GM21515 (cell line): Measurements from ENCODE around the gene DNAJB6.
"Not testable (repeated sequence)": the region's sequence is repeated elsewhere in the genome, so short reads cannot be mapped to it uniquely, and the experiment has no call there.

Experiments used
- ATAC-seq: cut with Tn5 transposase; IDR thresholded peaks from one replicate; pipeline ENCODE4 v1.9.1; 2021; ENCODE audit not compliant: unreplicated experiment

The DNAJB6 gene

GRCh38 chr7:157438121-157439025, 101.6 kb downstream of the DNAJB6 start:
- ATAC-seq, result no peak

DNA sequence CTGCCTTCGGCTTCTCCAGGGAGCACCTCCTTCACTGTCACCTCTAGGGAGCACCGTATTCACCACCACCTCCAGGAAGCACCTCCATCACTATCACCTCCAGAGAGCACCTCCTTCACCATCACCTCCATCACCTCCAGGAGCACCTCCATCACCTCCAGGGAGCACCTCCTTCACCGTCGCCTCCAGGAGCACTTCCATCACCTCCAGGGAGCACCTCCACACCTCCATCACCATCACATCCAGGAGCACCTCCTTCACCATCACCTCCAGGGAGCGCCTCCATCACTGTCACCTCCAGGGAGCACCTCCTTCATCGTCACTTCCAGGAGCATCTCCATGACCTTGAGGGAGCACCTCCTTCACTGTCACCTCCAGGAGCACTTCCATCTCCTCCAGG, 102.3 kb downstream of the DNAJB6 start:
- ATAC-seq, result no peak

- no peak for ATAC-seq
Observed at GRCh38 chr7:157439761-157440160, 103.0 kb downstream of the DNAJB6 start.

DNA sequence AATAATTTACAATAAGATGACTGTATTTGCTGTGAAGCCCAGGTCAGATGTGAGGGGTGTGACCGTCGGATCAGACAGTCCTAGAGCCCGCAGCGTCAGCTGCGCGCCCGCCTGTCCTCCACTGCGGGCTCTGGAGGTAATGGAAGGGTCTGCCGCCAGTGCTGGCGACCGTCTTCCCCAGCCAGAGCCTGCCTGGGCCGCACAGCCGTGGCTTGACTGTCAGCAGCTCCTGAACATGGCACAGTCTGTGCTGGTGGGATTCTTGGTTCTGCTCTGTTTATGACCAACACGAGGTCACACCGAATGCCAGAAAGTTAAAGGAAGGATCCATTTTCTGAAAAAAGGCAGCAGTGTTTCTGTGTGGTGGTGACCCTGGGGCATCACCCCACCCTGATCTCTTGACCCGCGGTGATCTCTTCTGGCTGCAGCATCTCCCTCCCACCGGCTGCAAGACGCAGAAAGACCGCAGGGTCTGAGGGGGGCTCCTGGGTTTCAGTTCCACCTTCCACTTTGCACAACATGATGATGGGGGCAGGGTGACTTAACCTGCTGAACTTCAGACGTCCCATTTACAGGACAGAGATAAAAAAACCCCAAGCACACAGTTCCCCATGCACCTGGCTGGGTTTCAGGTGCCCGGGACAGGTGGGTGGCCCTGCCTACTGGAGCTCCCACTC, 103.7 kb downstream of the DNAJB6 start:
- no peak for ATAC-seq

- ATAC-seq, result no peak
Observed at GRCh38 chr7:157441023-157441399, 104.2 kb downstream of the DNAJB6 start.

- no peak for ATAC-seq
Observed at GRCh38 chr7:157442456-157442855, 105.7 kb downstream of the DNAJB6 start.

- no peak for ATAC-seq
Observed at GRCh38 chr7:157442993-157443831, 106.4 kb downstream of the DNAJB6 start.

DNA sequence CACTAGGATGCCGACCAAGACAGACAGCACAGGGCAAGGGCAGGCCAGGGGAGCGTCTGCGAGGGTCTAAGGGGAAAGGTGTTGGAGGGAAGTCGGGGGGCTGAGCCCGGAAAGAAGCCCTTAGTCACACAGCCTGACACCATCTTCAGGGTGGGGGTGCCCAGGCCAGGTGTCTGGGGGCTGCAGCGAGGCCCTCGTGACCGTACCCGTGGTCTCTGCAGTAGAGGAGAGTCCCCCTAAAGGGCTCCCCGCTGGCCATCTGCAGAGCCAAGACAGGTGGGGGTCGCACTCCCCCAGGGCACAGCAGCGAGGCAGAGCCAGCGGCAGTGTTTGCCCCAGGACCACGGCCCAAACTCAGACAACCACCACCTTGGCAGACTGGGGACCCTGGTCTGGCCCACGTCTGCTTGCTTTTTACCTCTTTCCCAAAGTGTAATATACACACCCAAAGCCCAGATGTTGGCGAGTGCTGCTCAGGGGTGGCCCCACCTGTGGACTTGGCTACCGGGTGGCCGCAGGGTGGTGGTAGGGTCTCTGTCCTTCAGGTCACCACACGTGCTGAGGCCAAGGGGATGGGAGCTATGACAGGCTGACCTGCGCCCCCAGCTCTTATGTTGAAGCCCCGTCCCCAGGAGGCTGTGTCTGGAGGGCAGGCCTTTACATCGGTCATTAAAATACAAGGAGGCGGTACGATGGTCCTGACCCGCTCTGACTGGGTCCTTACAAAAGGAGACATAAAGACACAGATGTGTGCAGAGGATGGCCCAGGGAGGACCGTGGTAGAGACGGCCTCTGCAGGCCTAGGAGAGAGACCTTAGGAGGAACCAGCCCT, 107.4 kb downstream of the DNAJB6 start:
- ATAC-seq, result no peak

DNA sequence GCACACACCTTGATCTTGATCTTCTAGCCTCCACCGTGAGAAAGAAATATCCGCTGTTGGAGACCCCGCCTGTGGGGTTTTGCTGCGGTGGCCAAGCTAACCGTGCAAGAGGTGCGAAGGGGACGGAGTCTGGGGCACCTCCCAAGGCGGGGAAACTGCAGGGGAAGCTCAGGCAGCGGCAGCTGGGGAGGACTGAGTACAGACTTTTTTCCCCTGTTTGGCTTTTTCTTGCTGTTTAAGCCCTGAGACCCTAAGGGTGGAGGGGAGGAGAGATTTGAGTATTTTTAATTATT, 108.0 kb downstream of the DNAJB6 start:
- no peak for ATAC-seq

GRCh38 chr7:157445246-157445955, 108.6 kb downstream of the DNAJB6 start:
- ATAC-seq, result no peak

DNA sequence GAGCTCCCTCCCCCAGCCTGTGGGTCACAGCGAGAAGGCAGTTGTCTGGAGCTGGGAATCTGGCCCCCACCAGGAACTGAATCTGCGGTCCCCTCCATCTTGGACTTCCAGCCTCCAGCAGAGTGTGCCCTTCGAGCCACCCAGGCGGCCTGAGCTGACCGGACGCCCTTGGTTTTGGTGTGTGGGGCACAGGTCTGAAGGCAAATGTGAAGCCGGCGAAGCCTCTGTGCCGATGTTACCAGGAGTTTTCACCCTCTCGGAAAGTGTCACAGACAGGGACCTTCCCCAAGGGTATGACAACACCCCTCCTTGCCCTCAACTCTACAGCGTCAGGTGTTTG, 109.1 kb downstream of the DNAJB6 start:
- ATAC-seq, result no peak

GRCh38 chr7:157446322-157446721, 109.5 kb downstream of the DNAJB6 start:
- ATAC-seq, result no peak

DNA sequence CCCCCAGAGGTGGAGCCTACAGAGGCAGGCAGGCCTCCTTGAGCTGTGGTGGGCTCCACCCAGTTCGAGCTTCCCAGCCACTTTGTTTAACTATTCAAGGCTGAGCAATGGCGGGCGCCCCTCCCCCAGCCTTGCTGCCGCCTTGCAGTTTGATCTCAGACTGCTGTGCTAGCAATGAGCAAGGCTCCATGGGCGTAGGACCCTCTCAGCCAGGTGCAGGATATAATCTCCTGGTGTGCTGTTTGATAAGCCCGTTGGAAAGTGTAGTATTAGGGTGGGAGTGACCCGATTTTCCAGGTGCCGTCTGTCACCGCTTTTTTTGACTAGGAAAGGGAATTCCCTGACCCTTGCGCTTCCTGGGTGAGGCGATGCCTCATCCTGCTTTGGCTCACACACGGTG, 117.2 kb downstream of the DNAJB6 start:
- ATAC-seq, result not testable (repeated sequence)

DNA sequence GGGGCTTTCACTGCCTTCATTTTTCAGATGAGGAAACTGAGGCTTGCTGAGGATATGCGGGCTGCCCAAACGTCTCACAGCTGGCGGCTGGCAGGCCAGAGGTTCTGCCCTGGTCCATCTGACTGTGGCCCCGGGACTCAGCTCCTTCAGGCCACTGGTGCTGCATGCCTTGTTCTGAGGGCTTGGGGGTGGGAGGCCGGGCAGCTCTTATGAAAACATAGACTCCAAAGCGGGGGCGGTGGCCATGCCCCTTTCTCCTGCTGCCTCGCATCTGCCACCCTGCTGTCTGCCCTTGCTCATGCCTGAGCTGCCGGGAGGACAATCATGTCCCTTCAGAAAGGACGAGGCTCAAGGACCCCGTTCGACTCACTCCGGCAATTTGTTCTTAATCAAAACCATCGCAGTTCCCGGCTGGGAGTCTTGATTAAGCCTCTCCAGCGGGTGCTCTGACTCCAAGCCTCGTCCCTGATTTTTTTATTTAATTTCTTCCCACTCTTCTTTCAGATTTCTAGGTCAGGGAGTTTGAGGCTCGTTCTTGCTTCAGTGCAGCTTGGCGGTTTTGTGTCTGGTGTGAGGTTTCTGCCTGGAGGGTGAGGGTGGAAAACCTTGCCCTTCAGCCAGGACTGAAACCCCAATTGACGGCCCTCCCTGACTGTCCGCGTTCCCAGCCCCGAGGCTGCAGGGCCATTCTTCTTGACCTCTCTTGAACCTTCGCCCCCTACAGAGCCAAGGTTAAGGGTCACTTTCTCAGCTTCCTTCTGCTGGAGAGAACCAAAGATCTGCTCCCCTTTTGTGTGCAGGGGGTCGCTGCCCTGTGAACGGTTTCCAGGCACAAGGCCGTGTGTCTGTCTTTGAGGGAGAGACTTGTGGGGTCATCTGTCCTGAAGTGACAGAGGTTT, 120.8 kb downstream of the DNAJB6 start:
- ATAC-seq, result no peak

DNA sequence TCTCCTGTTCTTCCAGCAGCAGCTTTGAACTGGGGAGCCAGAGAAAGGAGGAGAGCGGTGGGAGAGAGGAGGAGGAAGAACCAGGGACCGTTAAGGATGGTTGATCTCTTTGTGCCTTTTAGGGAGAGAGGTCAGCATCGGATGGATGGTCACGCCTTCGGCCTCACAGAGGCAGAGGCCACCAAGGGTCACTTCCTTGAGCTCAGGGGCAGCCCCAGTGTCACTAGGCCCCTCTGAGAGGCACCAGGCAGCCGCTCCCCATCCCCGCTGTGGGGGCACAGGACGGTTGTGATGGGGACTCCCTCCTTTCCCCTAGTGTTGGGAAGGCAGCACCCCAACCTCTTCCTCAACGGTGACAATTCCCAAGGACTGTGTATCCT, 121.4 kb downstream of the DNAJB6 start:
- no peak for ATAC-seq

GRCh38 chr7:157459966-157460365, 123.2 kb downstream of the DNAJB6 start:
- ATAC-seq, result no peak

GRCh38 chr7:157460721-157461120, 123.9 kb downstream of the DNAJB6 start:
- no peak for ATAC-seq

DNA sequence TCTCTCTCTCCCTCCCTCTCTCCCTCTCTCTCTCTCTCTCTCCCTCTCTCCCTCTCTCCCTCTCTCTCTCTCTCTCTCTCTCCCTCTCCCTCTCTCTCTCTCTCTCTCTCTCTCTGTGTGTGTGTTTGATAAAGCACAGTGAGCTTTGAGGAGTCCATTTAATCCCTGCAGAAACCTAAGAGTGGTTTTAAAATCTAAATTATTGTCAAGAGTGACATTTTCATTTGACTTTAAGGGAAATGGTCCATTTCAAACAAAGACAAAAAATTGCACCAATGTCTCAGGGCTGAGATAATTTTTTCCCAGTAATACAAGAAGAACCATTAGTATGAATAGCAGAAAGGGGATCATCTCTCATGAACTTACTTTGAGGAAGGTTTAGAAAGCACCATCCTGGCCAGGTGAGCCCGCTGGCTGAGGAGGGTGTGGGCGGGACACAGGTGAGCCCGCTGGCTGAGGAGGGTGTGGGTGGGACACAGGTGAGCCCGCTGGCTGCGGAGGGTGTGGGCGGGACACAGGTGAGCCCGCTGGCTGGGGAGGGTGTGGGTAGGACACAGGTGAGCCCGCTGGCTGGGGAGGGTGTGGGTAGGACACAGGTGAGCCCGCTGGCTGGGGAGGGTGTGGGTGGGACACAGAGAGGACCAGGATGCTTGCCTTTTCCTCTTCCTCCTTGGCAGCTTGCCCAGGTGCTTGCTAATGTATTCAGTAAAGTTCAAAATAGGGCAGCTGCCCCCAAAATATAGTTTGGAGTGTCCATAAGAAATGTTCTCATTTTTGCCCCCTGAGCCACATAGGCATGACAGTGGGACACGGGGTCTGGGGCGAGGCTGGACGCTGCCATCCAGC, 125.0 kb downstream of the DNAJB6 start:
- ATAC-seq, result no peak

GRCh38 chr7:157462419-157462771, 125.6 kb downstream of the DNAJB6 start:
- no peak for ATAC-seq
